ENCODE measurements around the gene VPS35L. TPM values are rescaled to one million over a fixed set of nuclear protein-coding genes. Genes with fewer than 3 reads are reported as not detected.

Gene VPS35L
- total RNA-seq, 2 donors from 2014 or later: 31.3 to 34.3 TPM

DNA sequence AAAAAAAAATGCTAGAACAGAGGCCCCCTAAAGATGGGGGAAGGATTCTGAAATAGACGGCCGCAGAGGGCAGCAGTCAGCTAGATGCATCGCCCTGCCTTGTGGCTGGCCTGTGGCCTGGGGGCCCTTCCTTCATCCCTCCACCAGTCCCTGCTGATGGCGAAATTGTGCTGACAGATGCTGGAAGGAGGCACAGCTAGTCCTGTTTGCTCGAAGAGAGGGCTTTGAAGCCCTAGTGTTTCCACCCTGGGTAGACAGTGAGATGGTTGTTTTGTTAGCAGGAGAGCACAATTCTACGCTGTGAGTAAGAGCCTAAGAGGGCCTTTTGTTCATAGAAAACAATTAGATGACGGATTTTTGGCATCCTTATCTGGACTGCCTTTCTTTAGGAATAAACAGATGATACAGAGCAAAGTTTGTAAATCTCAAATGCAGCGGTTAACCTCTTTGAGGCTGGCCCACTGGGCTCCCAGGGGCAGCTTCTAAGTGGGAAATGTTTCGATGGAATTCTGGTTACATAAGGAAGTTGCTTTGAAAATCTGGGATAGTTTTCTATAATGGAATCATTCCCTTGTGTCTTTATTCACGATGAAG is 23.0 kb downstream of the VPS35L start:
- no peak for ATAC-seq
- intact Hi-C loops (cut with DNase I): no loop called here

DNA sequence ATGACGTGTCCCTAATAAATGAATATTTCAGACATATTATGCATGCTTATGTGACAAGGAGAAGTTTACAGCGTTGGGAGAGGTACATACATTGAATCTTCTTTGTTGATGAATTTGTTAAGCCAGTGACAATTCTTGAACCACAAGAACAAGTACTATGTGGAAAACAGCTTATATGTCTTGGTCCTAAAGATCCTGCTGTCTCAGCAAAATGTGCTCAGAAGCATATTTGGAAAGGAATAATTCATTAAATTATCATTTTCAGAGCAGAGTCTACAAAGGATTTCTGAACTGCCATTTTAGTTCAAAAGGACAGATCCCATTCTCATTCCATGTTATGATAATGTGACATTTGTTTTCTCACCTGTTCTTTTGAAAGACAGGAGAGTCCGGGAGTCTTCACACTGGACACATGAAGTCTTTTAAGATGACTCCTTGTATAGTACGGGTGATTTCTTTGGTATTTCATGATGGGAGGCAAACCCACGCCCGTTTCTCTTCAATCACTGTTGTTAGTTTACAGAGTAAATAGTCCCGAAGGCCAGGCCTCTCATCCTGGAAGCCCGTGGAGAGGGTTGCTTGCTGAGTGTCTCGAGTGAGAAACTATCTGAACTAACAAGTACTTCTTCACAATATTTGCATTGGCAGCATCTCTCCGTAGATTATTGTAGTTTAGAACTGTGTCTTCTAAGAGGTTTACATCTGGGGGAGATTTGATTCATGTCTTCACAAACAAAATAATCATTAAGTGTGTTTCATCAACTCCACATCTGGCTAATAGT is 26.7 kb downstream of the VPS35L start:
- intact Hi-C loops (cut with DNase I): loop anchor here in 1 of 2 donors (5.0 kb wide), 1 partner anchor 305 kb away; no protein-coding TSS in a partner anchor
- DNase-seq: no peak
- no peak for ATAC-seq

More for the DNA sequence above, 23.0 kb downstream of the VPS35L start:
- DNase-seq: no peak

DNA sequence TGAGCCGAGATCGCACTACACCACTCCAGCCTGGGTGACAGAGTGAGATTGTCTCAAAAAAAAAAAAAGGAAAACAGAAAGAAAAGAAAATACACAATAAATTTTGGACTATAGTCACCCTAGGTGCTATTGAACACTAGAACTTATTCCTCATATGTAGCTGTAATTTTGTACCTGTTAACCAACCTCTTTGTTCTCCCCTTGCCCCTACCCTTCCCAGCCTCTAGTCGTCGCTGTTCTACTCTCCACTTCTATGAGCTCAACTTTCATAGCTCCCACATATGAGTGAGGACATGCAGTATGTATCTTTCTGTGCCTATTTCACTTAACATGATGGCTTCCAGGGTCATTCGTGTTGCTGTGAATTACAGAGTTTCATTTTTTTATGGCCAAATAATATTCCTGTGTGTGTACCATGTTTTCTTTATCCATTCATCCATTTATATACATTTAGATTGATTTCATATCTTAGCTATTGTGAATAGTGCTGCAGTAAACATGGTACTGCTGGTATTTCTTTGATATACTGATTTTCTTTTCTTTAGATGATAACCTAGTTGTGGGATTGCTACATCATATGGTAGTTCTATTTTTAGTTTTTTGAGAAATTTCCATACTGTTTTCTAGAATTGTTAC is 28.3 kb downstream of the VPS35L start:
- DNase-seq (no peak), ATAC-seq (peak in 1 of 2 donors; percentile 71)
- intact Hi-C loops (cut with DNase I): loop anchor here in 1 of 2 donors (5.0 kb wide), 1 partner anchor 304 kb away; no protein-coding TSS in a partner anchor

DNA sequence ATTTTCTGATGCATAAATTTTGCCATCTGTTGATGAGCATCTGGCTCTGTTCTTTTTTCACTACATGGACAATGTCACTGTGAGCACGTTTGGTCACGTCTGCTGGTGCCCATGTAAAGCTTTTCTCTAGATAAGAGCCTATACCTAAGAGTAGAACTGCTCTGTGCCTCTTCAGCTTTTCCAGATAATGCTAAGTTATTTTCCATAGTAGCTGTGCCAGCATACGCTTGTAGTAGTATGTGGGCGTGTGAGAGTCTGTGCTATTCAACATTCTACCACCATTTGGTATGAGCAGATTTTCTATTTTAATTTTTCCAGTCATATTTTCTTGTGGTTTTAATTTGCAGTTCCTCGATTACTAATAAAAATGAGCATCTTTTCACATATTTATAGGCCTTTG is 33.2 kb downstream of the VPS35L start:
- intact Hi-C loops (cut with DNase I): no loop called here
- DNase-seq (no peak), ATAC-seq (peak; percentile 41 to 89)

DNA sequence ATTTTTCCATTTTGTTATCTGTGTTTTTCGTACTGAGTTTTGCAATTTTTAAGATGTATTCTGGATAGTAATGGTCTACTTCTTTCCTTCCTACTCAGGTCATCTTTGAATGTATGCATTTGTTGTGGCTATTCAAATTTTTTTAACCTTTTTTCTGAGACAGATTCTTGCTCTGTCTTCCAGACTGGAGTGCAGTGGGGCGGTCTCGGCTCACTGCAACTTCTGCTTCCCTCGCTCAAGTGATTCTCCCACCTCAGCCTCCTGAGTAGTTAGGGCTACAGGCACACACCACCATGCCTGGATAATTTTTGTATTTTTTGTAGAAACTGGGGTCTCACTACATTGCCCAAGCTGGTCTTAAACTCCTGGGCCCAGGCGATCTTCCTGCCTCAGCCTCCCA is 33.6 kb downstream of the VPS35L start:
- DNase-seq (no peak), ATAC-seq (no peak)
- intact Hi-C loops (cut with DNase I): no loop called here

DNA sequence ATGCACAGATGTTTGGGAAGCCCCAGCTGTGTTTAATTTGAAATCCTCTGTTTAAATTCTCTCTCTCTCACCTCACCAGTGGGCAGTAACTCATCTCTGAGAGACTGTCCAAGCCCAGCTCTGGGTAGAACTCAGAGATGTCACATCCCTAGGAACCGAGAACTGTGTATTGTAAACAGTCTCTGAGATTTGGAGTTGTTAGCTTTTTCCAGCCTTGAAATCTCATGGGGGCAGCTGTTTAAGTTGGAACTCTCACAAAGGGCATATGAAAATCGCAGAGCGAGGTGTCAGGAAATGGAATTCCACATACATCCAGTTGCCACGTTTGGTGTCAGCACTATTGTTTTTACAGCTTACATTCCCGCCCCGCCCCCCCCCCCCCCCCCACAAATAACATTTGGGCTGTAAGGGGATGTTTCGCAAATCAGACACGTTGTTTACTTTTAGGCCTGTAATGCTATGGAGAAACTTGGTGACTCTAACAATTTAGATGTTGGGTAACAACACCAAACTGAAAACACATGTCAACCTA is 34.3 kb downstream of the VPS35L start:
- intact Hi-C loops (cut with DNase I): no loop called here
- DNase-seq: no peak
- ATAC-seq: peak in 1 of 2 donors; percentile 71

DNA sequence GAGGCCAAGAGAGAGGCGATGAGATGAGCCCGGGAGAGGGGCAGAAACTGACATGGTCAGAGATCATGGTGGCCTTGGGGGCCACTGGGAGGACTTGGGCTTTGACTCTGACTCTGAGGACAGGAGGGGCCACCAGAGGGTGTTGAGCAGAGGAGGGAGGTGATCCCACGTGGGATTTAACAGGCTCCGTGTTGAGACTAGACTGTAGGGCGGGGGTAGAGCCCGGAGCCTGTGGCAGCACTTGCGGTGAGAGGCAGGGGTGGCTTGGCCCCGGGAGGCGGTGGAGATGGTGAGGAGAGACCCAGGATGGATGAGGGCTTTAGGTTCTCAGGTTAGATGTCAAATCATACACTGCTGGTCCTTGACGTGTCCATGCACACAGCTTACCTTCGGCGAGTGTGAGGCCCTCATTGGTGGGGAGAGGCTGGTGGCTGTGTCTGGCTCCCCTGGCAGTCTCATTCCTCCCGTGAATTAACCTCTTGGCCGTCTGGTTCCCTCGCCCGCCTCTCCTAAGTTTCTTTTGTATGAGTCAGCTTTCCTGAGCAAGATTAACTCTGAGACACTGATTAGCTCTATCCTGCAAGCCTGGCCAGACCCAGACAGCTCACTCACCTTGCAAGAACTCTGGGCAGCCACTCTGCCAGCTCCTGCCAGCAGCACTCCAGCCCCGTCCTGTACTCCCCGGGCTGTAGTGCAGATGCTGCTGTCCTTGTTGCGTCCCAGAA is 39.7 kb downstream of the VPS35L start:
- DNase-seq (peak; percentile 76), ATAC-seq (peak; percentile 67 to 97)
- intact Hi-C loops (cut with DNase I): no loop called here

DNA sequence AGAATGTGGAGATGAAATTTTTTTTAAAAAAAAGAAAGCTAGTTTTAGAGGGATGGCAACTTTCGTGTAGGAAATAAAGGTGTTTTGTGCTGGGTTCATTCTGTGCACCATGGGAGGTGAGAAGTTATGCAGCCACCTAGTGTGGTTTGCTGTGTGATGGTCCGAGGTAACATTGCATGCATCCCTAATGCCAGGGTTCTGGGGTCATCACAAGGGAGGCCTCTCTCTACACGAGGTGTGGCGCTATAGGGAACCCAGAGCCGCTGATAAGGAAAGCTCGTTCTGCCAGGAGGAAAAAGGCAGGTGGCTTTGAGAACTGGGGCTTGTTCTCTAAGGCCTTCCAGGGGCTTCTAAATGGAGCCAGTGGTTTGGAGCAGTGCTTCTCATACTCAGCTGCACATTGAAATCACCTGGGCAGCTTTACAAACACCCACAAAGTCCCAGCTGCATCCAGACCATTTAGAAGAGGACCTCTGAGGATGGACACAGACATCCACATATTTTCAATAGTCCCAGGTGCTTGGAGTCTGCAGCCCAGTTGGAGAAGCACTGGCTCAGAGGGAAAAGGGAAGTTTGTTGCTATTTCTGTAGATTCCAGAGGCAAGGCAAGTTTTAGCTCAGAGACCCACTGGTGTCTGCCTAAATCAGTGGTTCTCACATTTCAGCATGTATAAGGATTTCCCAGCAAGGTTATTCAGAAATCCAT is 43.5 kb downstream of the VPS35L start:
- DNase-seq (no peak), ATAC-seq (no peak)
- intact Hi-C loops (cut with DNase I): loop anchor here in 1 of 2 donors (2.0 kb wide), 1 partner anchor 288 kb away; no protein-coding TSS in a partner anchor

DNA sequence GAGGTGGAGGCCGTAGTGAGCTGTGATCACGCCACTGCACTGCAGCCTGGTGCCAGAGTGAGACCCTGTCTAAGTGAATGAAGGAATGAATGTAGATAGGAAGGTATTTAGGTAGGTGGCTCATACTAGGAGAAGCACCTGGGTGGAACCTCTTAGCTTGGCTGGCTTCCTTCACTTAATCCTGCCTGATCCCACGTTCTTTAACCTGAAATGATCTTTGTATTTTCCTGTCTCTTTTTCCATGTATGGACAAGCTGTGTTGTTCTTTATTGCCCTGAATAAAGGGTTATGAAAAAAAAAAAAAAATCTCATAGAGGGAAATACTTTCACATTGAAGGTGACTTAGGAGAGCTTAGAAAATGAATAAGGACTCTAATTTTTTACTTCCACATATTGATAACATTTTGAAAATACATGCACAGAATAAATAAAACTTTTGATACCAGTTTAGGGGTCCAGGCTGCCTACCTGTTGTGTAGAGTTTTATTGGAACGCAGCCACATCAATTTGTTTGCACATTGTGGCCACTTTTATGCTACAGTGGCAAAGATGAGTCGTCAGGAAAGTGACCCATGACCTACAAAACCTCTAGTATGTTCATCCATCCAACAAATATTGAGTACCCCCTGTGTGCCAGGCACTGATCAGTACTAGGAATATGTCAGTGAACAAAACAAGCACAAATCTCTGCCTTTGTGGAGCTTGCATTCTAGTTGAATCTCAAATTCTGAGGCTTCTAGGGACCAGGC is 44.6 kb downstream of the VPS35L start:
- intact Hi-C loops (cut with DNase I): loop anchor here in 1 of 2 donors (2.0 kb wide), 1 partner anchor 287 kb away; no protein-coding TSS in a partner anchor
- ATAC-seq: no peak
- DNase-seq: no peak

DNA sequence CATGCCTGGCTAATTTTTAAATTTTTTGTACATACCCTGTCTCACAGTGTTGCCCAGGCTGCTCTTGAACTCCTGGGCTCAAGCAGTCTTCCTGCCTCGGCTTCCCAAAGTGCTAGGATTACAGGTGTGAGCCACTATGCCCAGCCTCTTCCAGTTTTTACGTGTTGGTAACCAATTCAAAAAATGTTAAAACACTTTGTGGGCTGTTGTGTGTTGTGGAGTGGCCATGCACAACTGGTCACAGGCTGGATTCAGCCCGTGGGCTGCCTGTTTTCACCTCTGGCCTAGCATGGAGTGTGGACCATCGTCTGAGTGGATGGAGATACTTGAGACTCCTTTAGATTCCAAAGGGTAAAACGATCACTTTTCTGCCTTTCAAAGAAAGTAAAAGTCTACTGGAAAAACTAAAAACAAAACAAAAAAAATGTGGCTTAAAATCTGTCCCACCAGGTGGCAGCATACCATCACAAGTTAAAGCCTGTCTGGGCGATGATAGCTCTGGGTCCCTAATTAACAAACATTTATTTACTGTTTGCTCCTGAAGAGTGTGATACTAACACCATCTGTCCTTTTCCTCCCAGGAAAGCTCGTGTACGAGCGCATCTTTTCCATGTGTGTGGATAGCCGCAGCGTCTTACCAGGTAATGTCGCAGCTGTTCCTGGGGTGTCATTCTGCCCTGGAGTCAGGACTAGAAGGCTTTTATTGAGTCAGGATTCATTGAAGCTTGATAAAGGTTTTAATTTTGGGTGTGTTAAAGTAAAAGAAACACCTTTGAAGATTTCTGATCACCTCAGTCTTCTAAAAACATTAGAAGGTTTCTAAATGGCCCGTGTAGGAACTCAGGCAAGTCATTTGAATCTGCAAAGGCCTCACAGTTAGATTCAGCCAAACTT is 45.8 kb downstream of the VPS35L start:
- intact Hi-C loops (cut with DNase I): loop anchor here in 1 of 2 donors (1.0 kb wide), 1 partner anchor 285 kb away; no protein-coding TSS in a partner anchor
- ATAC-seq (no peak), DNase-seq (no peak)

DNA sequence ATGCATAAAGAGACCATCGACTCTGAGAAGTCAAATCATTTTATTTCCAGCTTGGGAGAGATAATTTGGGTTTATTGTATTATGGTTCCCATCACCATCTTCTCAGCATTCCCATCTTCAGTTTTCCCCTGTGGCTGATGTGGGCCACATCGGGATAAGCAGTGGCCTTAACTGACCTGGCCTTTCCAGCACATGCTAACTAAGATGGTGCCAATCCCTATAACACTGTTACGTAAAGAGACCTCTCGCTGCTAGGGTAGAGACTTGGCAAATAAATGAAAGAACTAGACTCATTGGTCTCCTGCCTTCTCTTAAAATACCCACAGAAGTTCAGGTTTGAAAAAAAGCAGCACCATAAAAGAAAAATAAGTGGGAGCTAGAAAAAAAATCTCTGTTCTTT is 49.4 kb downstream of the VPS35L start:
- no peak for ATAC-seq
- intact Hi-C loops (cut with DNase I): no loop called here
- DNase-seq: no peak

DNA sequence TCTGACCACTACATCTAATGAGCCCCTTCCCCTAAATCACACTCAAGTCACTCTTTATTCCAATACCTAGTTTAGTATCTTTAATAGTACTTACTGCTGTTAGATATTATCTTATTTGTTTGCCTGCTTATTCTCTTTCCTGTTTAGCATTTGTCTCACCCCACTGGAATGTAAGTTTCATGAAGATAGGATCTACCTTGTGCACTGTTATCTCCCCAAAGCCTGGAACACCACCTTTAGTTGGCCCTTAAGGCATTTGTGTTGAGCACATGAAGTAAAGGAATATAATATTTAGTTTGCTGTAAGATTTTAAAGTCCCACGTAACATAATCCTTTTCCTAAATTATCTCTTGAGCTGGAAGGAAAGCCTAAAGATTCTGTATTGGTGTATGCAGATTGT is 50.2 kb downstream of the VPS35L start:
- ATAC-seq: no peak
- DNase-seq: no peak
- intact Hi-C loops (cut with DNase I): no loop called here

DNA sequence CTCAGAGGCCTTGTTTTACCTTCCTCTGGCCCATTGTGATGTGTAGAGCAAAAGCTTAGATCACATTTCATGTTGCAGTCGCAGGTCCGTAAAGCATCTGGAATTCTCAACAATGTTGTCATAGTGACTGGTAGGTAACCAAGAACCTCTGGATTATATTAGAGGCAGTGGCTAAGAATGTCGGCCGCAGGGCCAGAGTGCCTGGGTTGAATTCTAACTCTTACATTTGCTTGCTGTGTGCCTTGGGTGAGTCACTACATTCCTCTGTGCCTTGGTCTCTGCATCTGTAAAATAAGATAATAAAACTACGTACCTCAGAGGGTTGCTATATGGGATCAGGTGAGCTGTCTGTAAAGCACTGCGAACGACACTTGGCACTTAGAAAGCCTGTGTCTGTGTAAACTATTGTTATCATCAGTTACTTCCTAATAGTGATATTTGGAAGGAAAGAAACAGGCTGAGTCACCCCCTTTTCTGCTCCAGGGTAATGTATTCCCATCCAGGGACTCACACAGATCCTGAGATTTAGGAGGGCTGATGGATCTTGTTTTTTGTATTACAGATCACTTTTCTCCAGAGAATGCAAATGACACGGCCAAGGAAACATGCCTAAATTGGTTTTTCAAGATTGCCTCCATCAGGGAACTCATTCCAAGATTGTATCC is 52.2 kb downstream of the VPS35L start:
- intact Hi-C loops (cut with DNase I): no loop called here
- DNase-seq: no peak

DNA sequence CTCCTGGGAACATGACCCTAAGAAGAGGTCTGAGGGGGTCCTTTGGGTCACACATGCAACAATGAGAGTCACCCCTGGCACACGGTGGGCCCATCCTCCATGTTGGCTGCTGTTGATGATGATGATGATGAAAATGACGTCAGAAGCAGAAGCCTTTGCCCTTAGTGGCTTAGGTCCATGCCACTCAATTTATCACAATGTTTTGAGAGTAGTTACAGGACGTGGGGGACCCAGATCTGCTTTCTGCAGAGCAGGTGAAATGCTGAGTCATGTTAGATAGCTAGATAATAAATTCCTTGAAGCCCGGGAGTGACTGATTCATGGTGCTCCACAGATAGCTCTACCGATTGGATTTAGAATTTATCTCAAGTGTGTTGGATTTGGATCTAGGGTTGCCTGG is 53.9 kb downstream of the VPS35L start:
- DNase-seq (no peak), ATAC-seq (no peak)
- intact Hi-C loops (cut with DNase I): no loop called here

More for the DNA sequence above, 52.2 kb downstream of the VPS35L start:
- no peak for ATAC-seq

DNA sequence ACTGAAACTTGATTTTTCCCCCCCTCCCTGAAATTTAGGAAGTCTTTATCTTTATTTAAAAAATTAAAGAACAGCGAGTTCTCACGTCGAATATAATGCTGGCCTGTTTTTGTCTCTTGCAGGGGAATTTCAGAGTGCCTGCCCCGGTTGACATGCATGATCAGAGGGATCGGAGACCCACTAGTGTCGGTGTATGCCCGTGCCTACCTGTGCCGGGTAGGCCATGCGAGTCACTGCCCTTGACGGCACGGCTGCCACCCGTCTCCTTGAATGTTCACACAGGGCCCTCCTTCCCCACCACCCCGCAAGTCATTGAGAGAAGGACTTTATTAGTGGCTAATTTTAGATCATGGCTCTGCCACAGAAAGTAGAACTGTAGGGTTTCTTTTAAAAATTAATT is 54.7 kb downstream of the VPS35L start:
- DNase-seq: no peak
- intact Hi-C loops (cut with DNase I): no loop called here
- no peak for ATAC-seq

DNA sequence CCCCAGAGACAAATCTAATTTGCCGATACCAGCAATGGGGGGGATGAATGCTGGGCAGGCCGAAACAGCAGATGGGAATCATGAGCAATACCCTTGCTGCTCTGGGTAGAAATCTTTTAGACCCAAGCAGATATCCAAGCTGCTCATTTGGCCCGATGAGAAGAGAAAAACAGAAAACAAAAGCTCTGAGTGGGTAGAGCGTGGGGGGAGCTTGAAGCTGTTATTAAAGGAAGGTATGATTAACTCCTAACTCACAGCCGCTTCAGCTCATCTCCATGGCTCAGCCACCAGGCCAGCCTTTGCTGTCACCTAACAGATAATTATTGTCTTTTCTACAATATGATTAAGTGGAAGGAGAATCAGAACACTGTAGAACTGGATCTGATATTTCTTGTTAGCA is 58.3 kb downstream of the VPS35L start:
- DNase-seq: no peak
- intact Hi-C loops (cut with DNase I): no loop called here

More for the DNA sequence above, 58.3 kb downstream of the VPS35L start:
- ATAC-seq: no peak

Data from left cardiac atrium (tissue), 4 donors.